Activated CD4-positive, alpha-beta T cell treated with anti-CD3 and anti-CD28 coated beads, Interleukin-2, amount 50 U/mL, for 48 hours (primary cell): ENCODE data around the gene CNDP1.

Source experiments
- DNase-seq, 2 experiments: peaks; one replicate each; pipeline ENCODE4 v3.0.0-alpha.2; 2020

CNDP1 gene

DNA sequence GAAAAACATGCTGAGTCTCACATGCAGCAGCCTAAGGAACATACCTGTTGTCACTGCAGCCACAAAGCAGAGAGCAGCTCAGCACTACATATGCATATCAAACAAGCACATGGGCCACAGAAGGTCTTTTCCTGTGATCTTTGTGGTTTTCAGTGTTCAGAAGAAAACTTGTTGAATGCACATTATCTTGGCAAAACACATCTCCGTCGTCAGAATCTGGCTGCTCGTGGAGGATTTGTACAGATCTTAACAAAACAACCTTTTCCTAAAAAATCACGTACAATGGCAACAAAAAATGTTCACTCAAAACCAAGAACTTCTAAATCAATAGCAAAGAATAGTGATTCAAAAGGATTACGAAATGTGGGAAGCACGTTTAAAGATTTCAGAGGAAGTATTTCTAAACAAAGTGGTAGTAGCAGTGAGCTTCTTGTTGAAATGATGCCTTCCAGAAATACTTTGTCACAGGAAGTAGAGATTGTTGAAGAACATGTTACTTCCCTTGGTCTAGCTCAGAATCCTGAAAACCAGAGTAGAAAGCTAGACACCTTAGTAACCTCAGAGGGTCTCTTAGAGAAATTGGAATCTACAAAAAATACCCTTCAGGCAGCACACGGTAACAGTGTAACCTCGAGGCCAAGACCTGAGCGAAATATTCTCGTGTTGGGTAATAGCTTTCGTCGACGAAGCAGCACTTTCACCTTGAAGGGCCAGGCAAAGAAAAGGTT, 97.5 kb downstream of the CNDP1 start:
- DNase-seq, result peak in 1 of 2 experiments; percentile 5

DNA sequence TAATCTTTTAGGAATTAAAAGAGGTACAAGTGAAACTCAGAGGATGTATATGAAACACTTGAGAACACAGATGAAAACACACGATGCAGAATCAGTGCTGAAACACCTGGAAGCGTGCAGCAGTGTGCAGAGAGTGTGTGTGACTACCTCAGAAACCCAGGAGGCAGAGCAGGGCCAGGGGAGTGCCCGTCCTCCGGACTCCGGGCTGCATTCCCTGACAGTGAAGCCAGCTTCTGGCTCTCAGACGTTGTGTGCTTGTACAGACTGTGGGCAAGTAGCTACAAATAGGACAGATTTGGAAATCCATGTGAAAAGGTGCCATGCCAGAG, 98.0 kb downstream of the CNDP1 start:
- DNase-seq, result no peak

DNA sequence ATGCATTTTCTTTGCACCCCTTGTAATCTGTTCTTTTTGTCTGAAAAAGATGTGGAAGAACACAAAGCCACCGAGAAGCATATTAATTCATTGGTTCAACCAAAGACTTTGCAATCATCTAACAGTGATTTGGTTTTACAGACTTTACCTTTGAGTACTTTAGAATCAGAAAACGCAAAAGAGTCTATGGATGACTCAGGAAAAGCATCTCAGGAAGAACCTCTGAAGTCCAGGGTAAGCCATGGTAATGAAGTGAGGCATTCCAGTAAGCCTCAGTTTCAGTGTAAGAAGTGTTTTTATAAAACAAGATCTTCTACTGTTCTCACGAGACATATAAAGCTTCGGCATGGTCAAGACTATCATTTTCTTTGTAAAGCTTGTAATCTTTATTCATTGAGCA, 98.6 kb downstream of the CNDP1 start:
- DNase-seq, result no peak

DNA sequence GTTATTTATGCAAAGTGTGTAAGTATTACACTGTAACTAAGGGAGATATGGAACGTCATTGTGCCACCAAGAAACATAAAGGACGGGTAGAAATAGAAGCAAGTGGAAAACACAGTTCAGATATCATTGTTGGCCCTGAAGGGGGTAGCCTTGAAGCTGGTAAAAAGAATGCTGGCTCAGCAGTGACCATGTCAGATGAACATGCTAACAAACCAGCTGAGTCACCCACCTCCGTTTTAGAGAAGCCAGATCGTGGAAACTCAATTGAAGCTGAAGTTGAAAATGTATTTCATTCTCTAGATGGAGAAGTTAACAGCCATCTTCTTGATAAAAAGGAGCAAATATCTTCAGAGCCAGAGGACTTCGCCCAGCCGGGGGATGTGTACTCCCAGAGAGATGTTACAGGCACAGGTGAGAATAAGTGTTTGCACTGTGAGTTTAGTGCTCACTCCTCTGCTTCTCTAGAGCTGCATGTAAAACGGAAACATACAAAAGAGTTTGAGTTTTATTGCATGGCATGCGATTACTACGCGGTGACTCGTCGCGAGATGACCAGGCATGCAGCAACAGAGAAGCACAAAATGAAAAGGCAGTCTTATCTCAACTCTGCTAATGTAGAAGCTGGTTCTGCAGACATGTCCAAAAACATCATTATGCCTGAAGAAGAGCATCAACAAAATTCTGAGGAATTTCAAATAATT, 99.5 kb downstream of the CNDP1 start:
- DNase-seq, result peak in 1 of 2 experiments; percentile 26

DNA sequence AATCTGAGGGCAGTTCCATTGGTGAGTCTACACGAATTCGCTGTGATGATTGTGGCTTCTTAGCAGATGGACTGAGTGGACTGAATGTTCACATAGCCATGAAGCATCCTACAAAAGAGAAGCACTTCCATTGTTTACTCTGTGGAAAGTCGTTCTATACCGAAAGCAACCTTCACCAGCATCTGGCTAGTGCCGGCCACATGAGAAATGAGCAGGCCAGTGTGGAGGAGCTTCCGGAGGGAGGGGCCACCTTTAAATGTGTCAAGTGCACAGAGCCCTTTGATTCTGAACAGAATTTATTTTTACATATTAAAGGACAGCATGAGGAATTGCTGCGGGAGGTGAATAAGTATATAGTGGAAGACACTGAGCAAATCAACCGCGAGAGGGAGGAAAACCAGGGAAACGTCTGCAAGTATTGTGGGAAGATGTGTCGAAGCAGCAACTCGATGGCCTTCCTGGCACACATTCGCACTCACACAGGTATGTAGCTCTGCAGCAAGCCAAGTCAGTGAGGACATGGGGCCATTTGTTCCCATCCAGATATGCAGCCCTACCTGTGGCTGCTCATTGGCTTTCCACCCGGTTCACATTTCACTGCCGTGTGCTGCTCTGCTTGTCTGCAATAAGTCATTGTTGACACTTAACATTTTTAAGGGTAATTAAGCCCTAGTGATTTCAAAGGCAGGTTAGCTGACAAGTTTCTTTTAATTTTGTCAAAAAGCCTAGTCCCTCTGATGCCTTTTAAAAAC, 101.1 kb downstream of the CNDP1 start:
- no peak for DNase-seq
